Ishikawa (cell line): Measurements from ENCODE around the gene AGTR1.

Experiments
- CEBPB ChIP-seq: IDR thresholded peaks from 2 replicates; pipeline ENCODE4 v1.6.1; 2012
- CREB1 ChIP-seq: IDR thresholded peaks from 2 replicates; pipeline ENCODE4 v1.6.1; 2012; ENCODE audit warnings: low read depth
- EP300 ChIP-seq: IDR thresholded peaks from 2 replicates; pipeline ENCODE4 v1.6.1; 2012; ENCODE audit warnings: borderline replicate concordance
- FOXM1 ChIP-seq: IDR thresholded peaks from 2 replicates; pipeline ENCODE4 v1.6.1; 2012; ENCODE audit warnings: low read depth, borderline replicate concordance
- RAD21 ChIP-seq: IDR thresholded peaks from 2 replicates; pipeline ENCODE4 v1.6.1; 2012; ENCODE audit warnings: low read depth
- TCF12 ChIP-seq: IDR thresholded peaks from 2 replicates; pipeline ENCODE4 v1.6.1; 2012; ENCODE audit warnings: low read depth
- YY1 ChIP-seq: IDR thresholded peaks from 2 replicates; pipeline ENCODE4 v1.6.1; 2012; ENCODE audit warnings: low read depth
- TF ChIP-seq, protein P1 (sequence below): IDR thresholded peaks from 2 replicates; pipeline ENCODE4 v1.6.1; 2012
- TF ChIP-seq, protein P2 (sequence below): IDR thresholded peaks from 2 replicates; pipeline ENCODE4 v1.6.1; 2012
- TF ChIP-seq, protein P3 (sequence below): IDR thresholded peaks from 2 replicates; pipeline ENCODE4 v1.6.1; 2012; ENCODE audit warnings: low read depth, mild to moderate bottlenecking

DNA sequence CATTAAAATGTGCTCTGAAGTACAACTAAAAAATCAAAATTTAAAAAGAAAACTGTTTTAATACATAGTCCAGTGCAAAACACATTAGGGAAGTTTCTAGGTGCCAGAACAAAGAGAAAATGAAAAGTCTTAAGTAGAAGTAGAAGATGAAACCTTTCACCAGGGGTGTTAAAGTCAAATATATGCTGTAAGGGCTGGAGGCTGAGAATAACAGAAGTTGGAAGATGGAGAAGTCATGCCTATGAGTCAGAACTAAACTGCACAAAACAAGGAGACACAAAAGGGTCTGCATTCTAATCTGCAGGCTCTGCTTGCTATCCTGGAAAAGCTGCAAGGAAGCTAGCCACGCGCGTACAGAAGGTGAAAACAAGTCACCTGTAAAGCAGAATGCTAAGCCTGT is 81.2 kb downstream of the AGTR1 start:
- TF ChIP-seq CEBPB (no peak), EP300 (no peak), CREB1 (no peak), YY1 (no peak), FOXM1 (no peak), RAD21 (no peak), TCF12 (no peak)
- TF ChIP-seq, protein P1, sequence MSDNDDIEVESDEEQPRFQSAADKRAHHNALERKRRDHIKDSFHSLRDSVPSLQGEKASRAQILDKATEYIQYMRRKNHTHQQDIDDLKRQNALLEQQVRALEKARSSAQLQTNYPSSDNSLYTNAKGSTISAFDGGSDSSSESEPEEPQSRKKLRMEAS: no peak
- TF ChIP-seq, protein P2, sequence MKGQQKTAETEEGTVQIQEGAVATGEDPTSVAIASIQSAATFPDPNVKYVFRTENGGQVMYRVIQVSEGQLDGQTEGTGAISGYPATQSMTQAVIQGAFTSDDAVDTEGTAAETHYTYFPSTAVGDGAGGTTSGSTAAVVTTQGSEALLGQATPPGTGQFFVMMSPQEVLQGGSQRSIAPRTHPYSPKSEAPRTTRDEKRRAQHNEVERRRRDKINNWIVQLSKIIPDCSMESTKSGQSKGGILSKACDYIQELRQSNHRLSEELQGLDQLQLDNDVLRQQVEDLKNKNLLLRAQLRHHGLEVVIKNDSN: no peak
- TF ChIP-seq, protein P3, sequence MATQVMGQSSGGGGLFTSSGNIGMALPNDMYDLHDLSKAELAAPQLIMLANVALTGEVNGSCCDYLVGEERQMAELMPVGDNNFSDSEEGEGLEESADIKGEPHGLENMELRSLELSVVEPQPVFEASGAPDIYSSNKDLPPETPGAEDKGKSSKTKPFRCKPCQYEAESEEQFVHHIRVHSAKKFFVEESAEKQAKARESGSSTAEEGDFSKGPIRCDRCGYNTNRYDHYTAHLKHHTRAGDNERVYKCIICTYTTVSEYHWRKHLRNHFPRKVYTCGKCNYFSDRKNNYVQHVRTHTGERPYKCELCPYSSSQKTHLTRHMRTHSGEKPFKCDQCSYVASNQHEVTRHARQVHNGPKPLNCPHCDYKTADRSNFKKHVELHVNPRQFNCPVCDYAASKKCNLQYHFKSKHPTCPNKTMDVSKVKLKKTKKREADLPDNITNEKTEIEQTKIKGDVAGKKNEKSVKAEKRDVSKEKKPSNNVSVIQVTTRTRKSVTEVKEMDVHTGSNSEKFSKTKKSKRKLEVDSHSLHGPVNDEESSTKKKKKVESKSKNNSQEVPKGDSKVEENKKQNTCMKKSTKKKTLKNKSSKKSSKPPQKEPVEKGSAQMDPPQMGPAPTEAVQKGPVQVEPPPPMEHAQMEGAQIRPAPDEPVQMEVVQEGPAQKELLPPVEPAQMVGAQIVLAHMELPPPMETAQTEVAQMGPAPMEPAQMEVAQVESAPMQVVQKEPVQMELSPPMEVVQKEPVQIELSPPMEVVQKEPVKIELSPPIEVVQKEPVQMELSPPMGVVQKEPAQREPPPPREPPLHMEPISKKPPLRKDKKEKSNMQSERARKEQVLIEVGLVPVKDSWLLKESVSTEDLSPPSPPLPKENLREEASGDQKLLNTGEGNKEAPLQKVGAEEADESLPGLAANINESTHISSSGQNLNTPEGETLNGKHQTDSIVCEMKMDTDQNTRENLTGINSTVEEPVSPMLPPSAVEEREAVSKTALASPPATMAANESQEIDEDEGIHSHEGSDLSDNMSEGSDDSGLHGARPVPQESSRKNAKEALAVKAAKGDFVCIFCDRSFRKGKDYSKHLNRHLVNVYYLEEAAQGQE: no peak
